ENCODE data around the gene MPC2.

DNA sequence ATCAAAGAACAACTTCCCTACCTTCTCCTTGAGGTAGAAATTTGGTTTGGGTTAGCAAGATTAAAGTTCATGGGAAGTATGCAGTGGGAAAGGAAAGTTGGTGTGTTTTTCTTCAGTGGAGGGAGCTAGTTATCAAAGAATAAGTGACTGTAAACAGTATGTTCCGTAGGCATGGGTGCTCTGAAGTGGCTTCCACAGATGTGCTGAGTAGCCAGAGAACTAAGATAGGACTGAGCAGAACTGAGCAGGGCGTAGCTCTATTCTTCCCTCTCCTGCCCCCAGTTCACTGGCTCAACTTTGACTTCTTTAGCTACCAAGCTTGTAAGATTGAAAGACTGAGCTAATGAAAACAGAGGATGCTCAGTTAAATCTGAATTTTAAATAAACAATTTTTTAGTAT, 26.3 kb downstream of the MPC2 start:
- TF ChIP-seq, protein P1, sequence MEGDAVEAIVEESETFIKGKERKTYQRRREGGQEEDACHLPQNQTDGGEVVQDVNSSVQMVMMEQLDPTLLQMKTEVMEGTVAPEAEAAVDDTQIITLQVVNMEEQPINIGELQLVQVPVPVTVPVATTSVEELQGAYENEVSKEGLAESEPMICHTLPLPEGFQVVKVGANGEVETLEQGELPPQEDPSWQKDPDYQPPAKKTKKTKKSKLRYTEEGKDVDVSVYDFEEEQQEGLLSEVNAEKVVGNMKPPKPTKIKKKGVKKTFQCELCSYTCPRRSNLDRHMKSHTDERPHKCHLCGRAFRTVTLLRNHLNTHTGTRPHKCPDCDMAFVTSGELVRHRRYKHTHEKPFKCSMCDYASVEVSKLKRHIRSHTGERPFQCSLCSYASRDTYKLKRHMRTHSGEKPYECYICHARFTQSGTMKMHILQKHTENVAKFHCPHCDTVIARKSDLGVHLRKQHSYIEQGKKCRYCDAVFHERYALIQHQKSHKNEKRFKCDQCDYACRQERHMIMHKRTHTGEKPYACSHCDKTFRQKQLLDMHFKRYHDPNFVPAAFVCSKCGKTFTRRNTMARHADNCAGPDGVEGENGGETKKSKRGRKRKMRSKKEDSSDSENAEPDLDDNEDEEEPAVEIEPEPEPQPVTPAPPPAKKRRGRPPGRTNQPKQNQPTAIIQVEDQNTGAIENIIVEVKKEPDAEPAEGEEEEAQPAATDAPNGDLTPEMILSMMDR (IDR thresholded peaks at IDR 0.05): no peak
- no peak for TF ChIP-seq ZFX (IDR thresholded peaks at IDR 0.05; ENCODE audit: borderline replicate concordance)
